Pulmonary artery endothelial cell (primary cell): ENCODE data around the gene CCDC178. TPM values are rescaled to one million over a fixed set of nuclear protein-coding genes. Genes with fewer than 3 reads are reported as not detected.
"Not testable (repeated sequence)": the region's sequence is repeated elsewhere in the genome, so short reads cannot be mapped to it uniquely, and the experiment has no call there.

Source experiments
- DNase-seq: peaks from one replicate; pipeline ENCODE4 v3.0.0-alpha.2; 2011; ENCODE audit warnings: low read depth, low spot score
- total RNA-seq: library from RNA; depleted of rRNA; stranded (reverse); fragments of >200 nt; gene quantifications from 2 replicates; pipeline ENCODE4 v1.2.3, GENCODE V29; 2014

Gene CCDC178
- total RNA-seq = not detected in 2 replicates

DNA sequence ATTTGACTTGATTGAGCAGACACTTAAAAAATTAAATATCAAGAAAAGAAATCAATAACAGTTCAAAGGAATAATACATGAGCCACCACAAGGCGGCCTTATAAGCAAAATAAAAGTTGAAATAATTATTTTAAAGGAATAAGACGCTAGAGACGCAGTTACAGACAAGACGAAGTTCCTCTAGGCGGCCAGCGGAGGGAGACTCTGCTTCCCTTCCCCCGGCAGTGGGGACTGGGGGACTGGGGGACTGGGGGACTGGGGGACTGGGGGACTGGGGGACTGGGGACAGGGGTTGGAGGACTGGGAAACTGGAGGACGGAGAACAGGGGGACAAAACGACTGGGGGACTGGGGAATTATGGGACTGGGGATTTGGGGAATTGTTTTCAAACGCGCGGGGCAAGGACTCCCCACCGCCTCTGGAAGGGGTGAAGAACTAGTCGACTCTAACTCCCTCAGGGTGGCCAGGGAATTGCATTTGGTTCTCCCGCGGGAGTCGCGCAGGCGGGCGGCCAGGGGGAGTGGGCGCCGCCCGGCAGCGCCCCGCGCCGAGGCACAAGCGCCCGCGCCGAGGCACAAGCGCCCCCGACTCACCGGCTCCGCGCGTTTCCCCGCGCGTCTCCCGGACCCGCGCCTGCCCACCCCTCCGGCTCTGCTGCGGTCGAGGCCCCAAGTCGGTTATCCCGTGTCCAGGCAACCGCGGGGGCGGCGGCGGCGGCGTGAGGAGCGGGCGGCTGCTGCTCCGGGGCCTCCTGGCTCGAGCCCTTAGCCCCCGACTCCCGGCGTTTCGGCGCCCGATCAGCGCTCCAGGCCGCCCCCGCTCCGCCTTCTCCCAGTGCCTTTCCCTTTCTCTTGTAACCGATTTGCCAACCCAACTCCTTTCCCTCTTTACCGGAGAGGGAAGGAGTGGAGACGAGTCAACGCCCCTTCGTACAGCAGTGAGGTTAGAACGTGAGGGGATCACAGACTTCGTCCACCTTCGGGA lies at the start of gene CCDC178:
TSS of gene CCDC178 (minus strand) at position 662 of the 984 bp plus-strand sequence. CDS start 28,633 bp downstream, outside the sequence.
- DNase-seq = no peak

DNA sequence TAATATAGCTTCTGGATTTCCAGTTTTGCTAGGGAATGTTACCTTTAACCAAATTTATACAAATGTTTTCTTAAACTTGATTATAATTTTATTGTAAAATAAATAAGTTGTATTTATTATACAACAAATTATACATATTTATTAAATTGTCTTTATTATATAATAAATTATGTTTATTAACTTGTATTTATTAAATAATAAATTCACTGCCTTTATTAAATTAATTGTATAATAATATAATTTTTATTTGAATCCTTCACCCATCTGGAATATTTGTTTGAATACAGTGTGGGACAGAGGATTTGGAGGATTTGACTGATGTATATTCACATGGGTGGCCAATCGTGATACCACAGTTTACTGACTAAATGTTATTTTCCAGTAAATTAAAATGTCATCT lies 43.4 kb upstream of the CCDC178 start:
- no peak for DNase-seq

DNA sequence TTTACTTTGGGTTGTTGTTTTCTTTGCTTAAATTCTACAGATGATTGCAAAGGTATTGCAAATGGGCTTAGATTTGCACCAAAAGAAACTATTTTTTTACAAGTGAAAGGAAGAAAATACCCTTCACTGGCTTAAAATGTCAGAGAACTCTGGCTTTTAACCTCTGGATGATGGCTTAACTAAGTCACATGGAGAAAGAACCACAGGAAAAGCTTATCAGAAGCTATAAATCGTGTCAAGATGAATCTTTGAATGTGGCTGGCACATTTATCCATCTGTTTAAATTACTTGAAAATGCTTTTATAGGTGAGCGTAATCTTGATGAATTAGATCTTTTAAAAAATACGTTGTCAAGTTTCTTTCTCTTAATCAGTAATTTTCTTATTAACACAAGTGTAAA lies 32.0 kb upstream of the CCDC178 start:
- DNase-seq = no peak

DNA sequence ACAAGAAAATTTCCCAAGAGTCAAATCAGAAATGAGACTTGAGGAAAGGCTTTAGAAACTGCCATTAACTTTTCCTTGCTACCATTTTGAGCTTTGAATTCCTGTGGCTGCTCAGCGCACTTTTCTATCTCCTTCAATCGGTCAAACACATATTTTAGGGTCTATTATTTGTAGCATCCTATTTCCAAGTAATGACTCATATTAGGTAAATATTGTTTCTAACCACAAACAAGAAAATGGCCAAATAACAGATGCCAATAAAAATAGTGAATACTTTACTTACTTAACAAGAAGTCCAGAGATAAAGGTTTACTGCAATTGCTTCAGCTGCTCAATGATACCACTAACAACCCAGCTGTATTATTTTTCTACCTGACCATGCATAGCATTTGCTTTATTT lies 29.7 kb upstream of the CCDC178 start:
- no peak for DNase-seq

GRCh38 chr18:33469699-33470098 lies 29.2 kb upstream of the CCDC178 start:
- DNase-seq = no peak

- no peak for DNase-seq
Measured at GRCh38 chr18:33467531-33467930, 27.0 kb upstream of the CCDC178 start.

- no peak for DNase-seq
Measured at GRCh38 chr18:33466822-33467221, 26.3 kb upstream of the CCDC178 start.

GRCh38 chr18:33460681-33461080 lies 20.2 kb upstream of the CCDC178 start:
- DNase-seq = no peak

GRCh38 chr18:33459612-33460011 lies 19.1 kb upstream of the CCDC178 start:
- no peak for DNase-seq

DNA sequence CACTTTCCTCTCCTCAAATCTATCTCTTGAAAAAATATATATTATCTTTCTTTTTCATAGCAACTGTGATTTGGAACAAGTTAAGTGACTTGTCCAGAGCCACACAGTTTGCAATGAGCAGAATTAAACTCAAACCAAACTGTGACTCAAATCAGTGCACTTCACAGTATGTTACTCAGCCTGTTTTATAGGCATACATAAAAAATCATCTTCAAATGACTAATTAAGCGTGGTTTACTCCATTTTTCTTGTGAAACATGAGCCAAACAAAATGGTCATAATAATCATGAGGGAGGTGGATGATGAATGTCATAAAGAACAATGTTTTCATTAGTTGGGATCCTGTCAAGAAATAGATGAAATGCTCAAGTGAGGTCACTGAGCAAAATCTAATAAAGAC lies 6.1 kb upstream of the CCDC178 start:
- DNase-seq = no peak

DNA sequence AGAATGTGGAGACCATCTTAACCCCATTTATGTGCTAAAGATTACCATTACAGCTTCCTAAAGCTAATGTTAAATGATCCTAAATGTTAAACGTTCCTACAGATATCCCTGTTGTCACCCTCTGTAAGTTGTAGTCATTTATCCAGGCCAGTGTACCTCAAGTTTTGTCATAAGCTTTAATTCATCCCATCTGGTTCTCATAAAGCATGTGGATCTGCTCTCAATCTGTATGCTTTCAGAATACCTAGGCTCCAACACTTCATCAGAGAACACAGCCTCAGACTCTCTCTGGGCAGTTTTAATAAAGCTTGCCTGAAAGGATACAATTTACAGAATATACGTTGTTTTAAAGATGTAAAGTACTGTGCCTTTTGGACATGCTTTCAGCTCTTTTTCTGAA lies 4.2 kb upstream of the CCDC178 start:
- DNase-seq = no peak

DNA sequence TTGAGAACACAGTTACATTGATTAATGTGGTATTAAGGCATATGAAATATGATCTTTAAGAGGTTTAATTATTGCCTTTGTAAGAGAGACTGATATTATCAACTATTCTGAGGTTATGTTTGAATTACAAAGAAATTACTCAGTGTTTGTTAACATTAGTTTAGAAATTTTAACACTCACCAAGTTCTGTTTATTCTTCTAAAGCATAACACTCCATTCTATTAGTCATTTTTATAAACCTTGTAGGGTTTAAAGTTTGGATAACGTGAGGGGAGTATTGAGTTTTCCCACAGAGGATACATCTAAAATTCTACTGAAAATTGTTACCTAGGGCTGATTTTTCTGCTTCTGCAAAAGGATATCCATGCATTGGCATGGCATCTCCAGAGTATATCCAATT lies 7.7 kb downstream of the CCDC178 start:
- no peak for DNase-seq

DNA sequence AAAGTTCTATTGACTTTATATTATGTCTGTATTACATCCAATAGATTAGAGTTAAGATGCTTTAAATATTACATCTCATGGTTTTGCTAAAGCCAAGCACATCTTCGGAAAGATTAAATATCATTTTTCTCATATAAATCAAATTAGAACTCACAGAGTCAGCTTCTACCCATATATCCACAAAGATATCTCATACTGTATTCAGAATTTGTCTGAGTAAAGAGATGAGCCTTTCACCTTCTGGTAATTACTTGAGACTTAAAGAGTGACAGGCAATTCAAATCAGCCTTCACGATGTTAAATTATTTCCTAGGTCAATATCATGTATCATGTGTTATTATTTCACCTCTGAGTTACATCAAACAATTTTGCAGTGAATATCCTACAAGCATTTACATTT lies 13.0 kb downstream of the CCDC178 start:
- DNase-seq = no peak

DNA sequence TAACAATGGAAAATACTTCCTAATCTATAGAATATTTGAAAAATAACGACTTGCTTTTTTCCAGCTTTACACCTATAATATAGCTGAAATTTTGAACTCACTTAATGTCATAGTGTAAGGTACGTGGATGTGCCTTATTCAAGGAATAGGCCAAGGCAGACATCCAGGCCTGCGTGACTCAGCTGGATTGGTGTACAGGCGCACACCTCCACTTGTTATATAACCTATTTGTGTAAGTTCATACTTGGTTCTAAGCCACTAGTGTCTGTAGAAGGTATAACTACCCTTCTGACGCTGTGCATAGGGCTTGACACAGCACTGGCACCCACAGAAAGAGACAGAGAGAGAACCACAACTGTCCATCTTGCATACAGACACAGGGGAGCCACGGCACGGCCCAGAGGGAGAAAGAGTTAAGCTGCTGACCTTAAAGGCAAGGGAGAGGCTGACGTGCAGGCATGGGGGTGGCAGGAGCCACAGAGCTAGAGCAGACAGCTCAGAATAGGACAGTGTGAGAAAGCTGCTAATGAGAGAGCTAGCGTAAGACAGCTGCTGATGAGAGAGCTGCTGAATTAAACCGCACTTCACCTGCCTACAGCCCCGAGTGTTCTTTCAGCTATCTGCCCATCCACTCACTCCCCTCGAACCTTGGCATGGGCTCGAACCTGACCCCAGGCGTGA lies 16.1 kb downstream of the CCDC178 start:
- DNase-seq = no peak

- no peak for DNase-seq
Measured at GRCh38 chr18:33421225-33421624, 19.3 kb downstream of the CCDC178 start.

DNA sequence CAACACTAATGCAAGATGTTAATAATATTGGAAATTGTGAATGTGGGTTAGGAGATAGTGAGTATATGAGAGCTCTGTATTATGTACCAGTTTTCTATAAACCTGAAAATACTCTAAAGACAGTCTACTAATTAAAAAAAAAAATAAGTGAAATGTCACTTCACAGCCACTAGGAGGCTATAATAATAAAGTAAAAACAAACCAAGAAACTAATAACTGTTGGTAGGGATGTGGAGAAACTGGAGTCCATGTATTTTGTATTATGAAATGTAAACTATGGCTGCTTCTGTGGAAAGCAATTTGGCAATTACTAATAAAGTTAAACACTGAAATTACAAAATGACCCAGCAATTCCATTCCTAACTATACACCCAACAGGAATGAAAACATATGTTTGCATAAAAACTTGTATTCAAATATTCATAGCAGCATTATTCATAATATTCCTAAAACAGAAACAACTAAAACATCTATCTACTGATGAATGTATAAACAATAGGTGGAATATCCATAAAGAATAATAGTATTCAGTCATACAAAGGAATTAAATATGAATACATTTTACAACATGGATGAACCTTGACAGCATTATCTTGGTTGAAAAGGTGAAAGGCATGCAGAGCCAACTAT lies 36.2 kb downstream of the CCDC178 start:
- DNase-seq = no peak

- not testable (repeated sequence) for DNase-seq
Measured at GRCh38 chr18:33398939-33399338, 41.6 kb downstream of the CCDC178 start.

DNA sequence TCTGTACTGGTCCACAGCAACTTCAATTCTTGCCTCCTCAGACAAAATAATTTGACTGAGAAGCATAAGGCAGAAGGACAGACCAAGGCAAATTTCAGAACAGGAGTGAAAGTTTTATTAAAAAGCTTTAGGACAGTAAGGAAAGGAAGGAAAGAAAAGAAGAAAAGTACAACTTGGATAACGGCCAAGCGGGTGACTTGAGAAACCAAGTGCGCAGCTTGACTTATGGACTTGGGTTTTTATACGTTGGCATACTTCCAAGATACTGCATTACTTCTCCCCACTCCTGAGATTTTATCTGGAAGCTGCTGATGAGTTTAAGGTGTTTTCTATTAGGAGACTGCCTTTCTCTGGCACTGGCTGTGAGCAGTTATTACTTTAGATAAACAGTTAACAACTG lies 64.7 kb downstream of the CCDC178 start:
- no peak for DNase-seq

- DNase-seq = no peak
Measured at GRCh38 chr18:33372442-33372841, 68.1 kb downstream of the CCDC178 start.

DNA sequence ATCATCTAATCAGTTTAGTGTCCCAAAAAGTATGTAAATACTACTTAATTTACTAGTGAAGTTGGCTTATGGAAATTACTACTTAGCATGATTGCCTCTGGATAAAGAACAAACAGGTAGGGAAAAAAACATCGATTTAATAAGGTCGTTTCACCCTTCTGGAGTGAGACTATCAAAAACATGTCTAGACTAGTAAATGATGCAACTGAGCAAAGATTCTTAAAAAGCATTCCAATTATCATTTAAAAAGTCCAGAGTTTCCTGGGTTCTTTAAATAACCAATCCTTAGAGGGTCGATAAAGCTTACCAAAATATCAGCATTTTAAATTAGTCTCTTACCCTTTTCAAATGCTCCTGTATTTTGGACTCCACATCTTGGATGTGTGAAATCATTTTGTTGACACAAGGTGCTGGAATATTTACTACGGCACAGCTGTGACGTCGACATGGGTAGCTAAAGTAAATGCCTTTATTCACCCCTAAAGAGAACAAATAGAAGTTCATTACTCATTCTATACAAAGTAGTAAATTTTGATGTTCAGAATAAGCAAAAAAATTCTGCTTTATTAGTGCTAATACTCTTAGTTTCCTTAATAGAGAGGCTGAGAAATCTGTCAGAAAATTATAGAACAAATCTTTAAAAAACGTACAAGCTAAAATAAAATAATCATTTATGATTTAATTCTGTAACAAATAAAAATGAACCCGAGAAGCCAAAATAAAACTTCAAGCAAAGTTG lies 70.6 kb downstream of the CCDC178 start:
- DNase-seq = no peak

- DNase-seq = no peak
Measured at GRCh38 chr18:33356735-33357134, 83.8 kb downstream of the CCDC178 start.
